Keratinocyte (primary cell): Measurements from ENCODE around the gene DNAJC9. TPM values are rescaled to one million over a fixed set of nuclear protein-coding genes. Genes with fewer than 3 reads are reported as not detected.

Source experiments
- DNase-seq: peaks from one replicate; pipeline ENCODE4 v3.0.0-alpha.2; 2011; ENCODE audit warnings: low read depth, missing footprints, low spot score
- FAIRE-seq: peaks from 2 replicates; lab custom pipeline; 2011; peaks lifted over from hg19 to GRCh38; lab: Jason Lieb, UNC
- H2AFZ ChIP-seq: 2 replicates; pipeline ENCODE4 v1.6.0; 2012; ENCODE audit warnings: low read length, control low read depth, inconsistent platforms; ENCODE audit not compliant: control insufficient read depth
- H3K27ac ChIP-seq: 2 replicates; pipeline ENCODE4 v1.5.1; 2011; ENCODE audit warnings: low read length; ENCODE audit not compliant: control insufficient read depth, insufficient read depth
- H3K27me3 ChIP-seq: 3 replicates; pipeline ENCODE4 v1.6.0; 2011; ENCODE audit warnings: low read length; ENCODE audit not compliant: control insufficient read depth, insufficient read depth; ENCODE audit errors: extremely low read depth
- H3K36me3 ChIP-seq, 2 experiments: 2 replicates in 1 of 2; 3 replicates in 1 of 2; pipeline ENCODE4 v1.5.1; 2011; ENCODE audit warnings: low read length in 2 of 2, mild to moderate bottlenecking in 1 of 2; ENCODE audit not compliant: control insufficient read depth in 2 of 2, insufficient read depth in 2 of 2; ENCODE audit errors: extremely low read depth in 1 of 2
- H3K4me1 ChIP-seq: 3 replicates; pipeline ENCODE4 v1.5.1; 2011; ENCODE audit warnings: low read length; ENCODE audit not compliant: control insufficient read depth, insufficient read depth; ENCODE audit errors: extremely low read depth
- H3K4me2 ChIP-seq: 3 replicates; pipeline ENCODE4 v1.6.0; 2011; ENCODE audit warnings: low read depth, low read length; ENCODE audit not compliant: control insufficient read depth, insufficient read depth; ENCODE audit errors: extremely low read depth
- H3K4me3 ChIP-seq, 3 experiments: fragments of 200-600 bp in 1 of 3; sonication (generic) in 1 of 3; 2 replicates in 2 of 3; 3 replicates in 1 of 3; pipeline ENCODE4 v1.5.1; 2011 to 2016; ENCODE audit warnings: low read length in 3 of 3, mild to moderate bottlenecking in 3 of 3, control low read depth in 2 of 3, inconsistent platforms in 1 of 3, low read depth in 1 of 3, mixed read lengths in 1 of 3, mixed run types in 1 of 3, moderate library complexity in 1 of 3; ENCODE audit not compliant: control insufficient read depth in 2 of 3, insufficient read depth in 2 of 3; ENCODE audit errors: extremely low read depth in 1 of 3
- H3K79me2 ChIP-seq: 2 replicates; pipeline ENCODE4 v1.6.0; 2012; ENCODE audit warnings: low read length; ENCODE audit not compliant: control insufficient read depth, insufficient read depth
- H3K9ac ChIP-seq: 3 replicates; pipeline ENCODE4 v1.6.0; 2011; ENCODE audit warnings: low read length; ENCODE audit not compliant: control insufficient read depth, insufficient read depth; ENCODE audit errors: extremely low read depth
- H3K9me1 ChIP-seq: 3 replicates; pipeline ENCODE4 v1.6.0; 2011; ENCODE audit warnings: low read length; ENCODE audit not compliant: control insufficient read depth, insufficient read depth; ENCODE audit errors: extremely low read depth
- H3K9me3 ChIP-seq: 2 replicates; pipeline ENCODE4 v1.5.1; 2012; ENCODE audit warnings: low read depth, low read length; ENCODE audit not compliant: control insufficient read depth
- H4K20me1 ChIP-seq: 3 replicates; pipeline ENCODE4 v1.6.0; 2011; ENCODE audit warnings: low read length; ENCODE audit not compliant: control insufficient read depth, insufficient read depth; ENCODE audit errors: extremely low read depth
- CTCF ChIP-seq, 3 experiments: IDR thresholded peaks in 1 of 3; conservative IDR thresholded peaks in 1 of 3; optimal IDR thresholded peaks in 1 of 3; 2 replicates in 2 of 3; 3 replicates in 1 of 3; pipeline versions ENCODE3 to v1.5.1; 2011; ENCODE audit warnings: low read length in 3 of 3, mild to moderate bottlenecking in 3 of 3, moderate library complexity in 2 of 3, control low read depth in 1 of 3, inconsistent platforms in 1 of 3; ENCODE audit not compliant: insufficient read depth in 2 of 3; ENCODE audit errors: extremely low read depth in 1 of 3
- EZH2 ChIP-seq: IDR thresholded peaks from one replicate; pipeline ENCODE4 v1.6.1; 2012; ENCODE audit warnings: inconsistent platforms, mild to moderate bottlenecking, low read length, moderate library complexity
- dilution Hi-C: fragments of 300-500 bp; cut with MboI; formaldehyde crosslinking; loops from one replicate; pipeline ENCODE4 v1.7.0; 2020; ENCODE audit warnings: low sequenced_read_pairs; ENCODE audit not compliant: extremely low pct_ligation_motif_present
- polyA plus RNA-seq, 5 experiments: library from polyadenylated mRNA; depleted of rRNA in 3 of 5; stranded (reverse) in 3 of 5; stranded (forward) in 1 of 5; unstranded in 1 of 5; fragments of >200 nt; gene quantifications; 1 replicate in 1 of 5; 2 replicates in 3 of 5; 3 replicates in 1 of 5; pipeline versions ENCODE4 v1.2.1 to v1.2.3, GENCODE V29; 2011 to 2012; ENCODE audit warnings: missing spikeins in 2 of 5, low read depth in 1 of 5, low replicate concordance in 1 of 5

Gene DNAJC9
- polyA plus RNA-seq, 1 donor (not counting 4 experiments of a cell fraction or from before 2014, with no cell fraction given): 23.3 TPM

DNA sequence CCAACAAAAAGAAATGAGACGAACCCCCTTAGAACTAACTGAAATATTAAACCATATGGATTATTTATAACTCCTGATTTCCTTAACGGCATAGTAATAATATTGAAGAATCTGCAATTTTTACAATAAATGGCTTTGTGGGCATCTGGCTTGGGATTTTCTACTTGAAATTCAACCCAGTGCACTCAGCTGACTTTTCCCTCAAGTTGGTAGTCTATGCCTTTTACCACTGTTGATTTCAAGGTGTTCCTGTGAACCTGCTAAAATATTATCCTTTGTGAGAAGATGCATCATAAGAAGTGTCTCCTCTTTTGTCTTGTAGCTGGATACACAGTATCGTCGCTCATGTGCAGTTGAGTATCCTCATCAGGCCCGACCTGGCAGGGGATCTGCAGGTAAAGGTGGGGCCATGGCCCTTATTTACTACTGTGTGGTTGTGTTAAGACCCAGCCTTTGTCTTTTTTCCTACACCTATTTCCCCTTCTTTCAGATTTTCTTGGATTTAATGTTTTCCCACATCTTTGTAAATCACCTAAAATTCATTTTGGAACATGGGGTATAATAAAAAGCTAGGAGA lies 8.0 kb downstream of the DNAJC9 start:
- no peak for TF ChIP-seq EZH2
- Histone ChIP-seq H3K4me2 (no peak overlapping the region), H3K27me3 (no peaks in the 10 kb centered on the region), H3K9me3 (no peaks in the 10 kb centered on the region), H3K9ac (no peak overlapping the region), H3K79me2 (peaks cover 3% of the 10 kb centered on the region), H2AFZ (no peak overlapping the region), H3K4me3 (no peak overlapping the region), H3K4me1 (peaks cover 2% of the 10 kb centered on the region), H4K20me1 (no peaks in the 10 kb centered on the region), H3K9me1 (no peaks in the 10 kb centered on the region), H3K27ac (no peak overlapping the region), H3K36me3 (peaks cover 16 to 17% of the 10 kb centered on the region in 2 experiments)
- FAIRE-seq: no peak
- DNase-seq: no peak
- dilution Hi-C loops: no loop called here

- TF ChIP-seq EZH2 (no peak), CTCF (optimal IDR thresholded peaks at IDR 0.05 in 1 of 3, IDR thresholded peaks at IDR 0.05 in 1 of 3, conservative IDR thresholded peaks at IDR 0.05 in 1 of 3; ENCODE audit: extremely low read depth in 1 of 3, insufficient read depth in 2 of 3, low read length in 3 of 3) (no peak)
- FAIRE-seq: no peak
- no peak overlapping the region for H3K27ac ChIP-seq
- no peaks in the 10 kb centered on the region for H3K79me2 ChIP-seq
- DNase-seq: no peak
- no peak overlapping the region for H3K9ac ChIP-seq
- no peaks in the 10 kb centered on the region for H3K9me3 ChIP-seq
- H3K4me2 ChIP-seq: no peak overlapping the region
- dilution Hi-C loops: no loop called here
- peaks cover 3 to 17% of the 10 kb centered on the region in 2 experiments for H3K36me3 ChIP-seq
- no peaks in the 10 kb centered on the region for H3K4me1 ChIP-seq
- no peaks in the 10 kb centered on the region for H3K27me3 ChIP-seq
- H2AFZ ChIP-seq: no peak overlapping the region
- H3K9me1 ChIP-seq: no peaks in the 10 kb centered on the region
- no peak overlapping the region for H3K4me3 ChIP-seq
- no peaks in the 10 kb centered on the region for H4K20me1 ChIP-seq
Observed at GRCh38 chr10:73234695-73235094, 12.4 kb downstream of the DNAJC9 start.

GRCh38 chr10:73233883-73234282 lies 13.2 kb downstream of the DNAJC9 start:
- Histone ChIP-seq H3K27ac (no peak overlapping the region), H3K27me3 (no peaks in the 10 kb centered on the region), H3K4me2 (no peak overlapping the region), H3K79me2 (no peaks in the 10 kb centered on the region), H3K9ac (no peak overlapping the region), H3K36me3 (peaks cover 3 to 12% of the 10 kb centered on the region in 2 experiments), H3K4me3 (no peak overlapping the region), H3K9me1 (no peaks in the 10 kb centered on the region), H2AFZ (no peak overlapping the region), H3K9me3 (no peaks in the 10 kb centered on the region), H3K4me1 (no peaks in the 10 kb centered on the region), H4K20me1 (no peaks in the 10 kb centered on the region)
- FAIRE-seq: no peak
- TF ChIP-seq EZH2 (no peak), CTCF (optimal IDR thresholded peaks at IDR 0.05 in 1 of 3, IDR thresholded peaks at IDR 0.05 in 1 of 3, conservative IDR thresholded peaks at IDR 0.05 in 1 of 3; ENCODE audit: extremely low read depth in 1 of 3, insufficient read depth in 2 of 3, low read length in 3 of 3) (no peak)
- DNase-seq: no peak
- dilution Hi-C loops: no loop called here
